SH-SY5Y (cell line): ENCODE measurements around the gene SEMA3F.

Experiments
- GATA2 ChIP-seq: IDR thresholded peaks from 2 replicates; pipeline ENCODE4 v1.6.1; 2011; ENCODE audit warnings: mild to moderate bottlenecking, low read depth, low read length
- GATA3 ChIP-seq: IDR thresholded peaks from 2 replicates; pipeline ENCODE4 v1.6.1; 2011; ENCODE audit warnings: low read depth, mild to moderate bottlenecking, low read length, moderate library complexity

DNA sequence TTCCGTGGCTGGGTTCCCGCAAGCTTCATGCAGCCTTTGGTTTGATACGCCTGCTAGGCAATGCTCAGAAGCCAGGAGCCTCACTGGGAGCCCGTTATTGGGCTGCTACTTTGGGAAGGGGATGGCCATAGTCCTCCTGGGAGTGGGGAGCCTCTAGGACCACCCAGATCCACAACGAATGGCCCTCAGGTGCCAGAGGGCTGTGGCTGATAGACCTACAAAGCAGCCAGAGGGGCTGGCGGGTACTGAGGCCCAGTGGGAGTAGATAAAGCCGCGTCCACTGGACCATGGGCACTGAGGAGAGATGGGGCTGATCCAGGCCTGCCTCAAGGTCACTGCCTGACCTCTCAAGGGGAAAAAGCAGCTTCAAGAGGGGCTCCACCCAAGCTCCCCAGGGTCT, 37.0 kb downstream of the SEMA3F start:
- TF ChIP-seq GATA2 (no peak), GATA3 (no peak)
